ENCODE data around the gene LY9. TPM values are rescaled to one million over a fixed set of nuclear protein-coding genes. Genes with fewer than 3 reads are reported as not detected.

Gene LY9
- total RNA-seq, 1 donor from 2014 or later, result 4.7 TPM

- no peaks in the 10 kb centered on the region for H3K27me3 ChIP-seq
- intact Hi-C loops (cut with DNase I), result no loop called here
- no peak overlapping the region for H3K4me3 ChIP-seq
- H3K36me3 ChIP-seq, result no peaks in the 10 kb centered on the region
- TF ChIP-seq POLR2AphosphoS5 (IDR thresholded peaks at IDR 0.05; ENCODE audit: insufficient read depth in 1 of 2, low read depth in 1 of 2), result no peak
- TF ChIP-seq CTCF (IDR thresholded peaks at IDR 0.05), result no peak
- TF ChIP-seq POLR2A (IDR thresholded peaks at IDR 0.05), result no peak
- H3K27ac ChIP-seq, result no peak overlapping the region
- no peak for DNase-seq (ENCODE audit: extremely low spot score in 2 of 2)
- H3K4me1 ChIP-seq, result no peaks in the 10 kb centered on the region
- no peaks in the 10 kb centered on the region for H3K9me3 ChIP-seq
Observed at GRCh38 chr1:160806109-160806665, 10.2 kb downstream of the LY9 start.

GRCh38 chr1:160806784-160807183 is 10.8 kb downstream of the LY9 start:
- H3K4me3 ChIP-seq, result no peak overlapping the region
- TF ChIP-seq POLR2AphosphoS5 (IDR thresholded peaks at IDR 0.05; ENCODE audit: insufficient read depth in 1 of 2, low read depth in 1 of 2), result no peak
- TF ChIP-seq CTCF (IDR thresholded peaks at IDR 0.05), result no peak
- no peak for TF ChIP-seq POLR2A (IDR thresholded peaks at IDR 0.05)

DNA sequence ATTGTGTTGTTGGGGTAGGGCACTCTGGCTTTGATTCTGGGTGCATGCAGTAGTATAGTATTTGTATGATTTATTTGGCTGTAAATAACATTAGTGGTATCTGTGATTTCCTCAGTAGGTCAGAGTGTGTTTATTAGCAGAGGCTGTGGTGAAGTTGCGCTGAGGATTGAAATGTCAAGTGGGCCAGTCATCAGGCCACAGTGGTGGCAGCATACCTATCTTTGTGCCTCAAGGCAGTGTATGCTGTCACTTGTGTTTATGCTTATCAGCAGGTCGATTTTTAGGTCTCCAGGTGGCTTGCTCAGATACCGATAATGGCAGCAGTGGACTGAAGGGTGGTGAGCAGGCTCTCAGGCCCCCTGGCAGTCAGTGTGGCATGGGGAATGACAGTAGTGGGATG is 11.3 kb downstream of the LY9 start:
- intact Hi-C loops (cut with DNase I), result no loop called here
- Histone ChIP-seq H3K27ac (no peak overlapping the region), H3K4me3 (no peak overlapping the region), H3K36me3 (no peaks in the 10 kb centered on the region), H3K9me3 (no peaks in the 10 kb centered on the region), H3K4me1 (no peaks in the 10 kb centered on the region), H3K27me3 (no peaks in the 10 kb centered on the region)
- no peak for TF ChIP-seq POLR2AphosphoS5 (IDR thresholded peaks at IDR 0.05; ENCODE audit: insufficient read depth in 1 of 2, low read depth in 1 of 2)
- TF ChIP-seq POLR2A (IDR thresholded peaks at IDR 0.05), result no peak
- no peak for DNase-seq (ENCODE audit: extremely low spot score in 2 of 2)

More at GRCh38 chr1:160806784-160807183, 10.8 kb downstream of the LY9 start:
- no peak overlapping the region for H3K27ac ChIP-seq
- no peaks in the 10 kb centered on the region for H3K4me1 ChIP-seq
- DNase-seq (ENCODE audit: extremely low spot score in 2 of 2), result no peak
- no peaks in the 10 kb centered on the region for H3K27me3 ChIP-seq
- intact Hi-C loops (cut with DNase I), result no loop called here
- H3K36me3 ChIP-seq, result no peaks in the 10 kb centered on the region
- H3K9me3 ChIP-seq, result no peaks in the 10 kb centered on the region

DNA sequence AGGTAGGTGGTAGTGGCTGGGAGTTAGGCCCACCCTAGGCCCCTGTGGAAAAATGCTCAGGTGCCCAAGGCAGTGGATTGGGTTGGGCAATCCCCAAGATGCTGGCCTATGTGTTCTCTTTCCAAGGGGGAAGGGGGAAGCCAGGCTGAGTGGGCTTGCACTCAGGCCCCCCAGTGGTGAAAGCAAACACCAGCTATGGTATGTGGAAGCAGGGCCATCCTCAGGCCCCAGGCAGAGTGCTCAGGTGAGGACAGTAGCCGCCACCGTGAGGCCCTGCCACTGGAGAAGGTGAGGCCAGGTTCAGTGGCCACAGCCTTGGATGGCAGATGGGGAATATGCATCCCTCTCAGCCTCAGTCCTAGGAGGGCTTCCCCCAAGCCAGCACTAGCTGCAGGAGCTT is 11.8 kb downstream of the LY9 start:
- no peak for DNase-seq (ENCODE audit: extremely low spot score in 2 of 2)
- Histone ChIP-seq H3K4me3 (no peak overlapping the region), H3K27me3 (no peaks in the 10 kb centered on the region), H3K27ac (no peak overlapping the region), H3K9me3 (no peaks in the 10 kb centered on the region), H3K4me1 (no peaks in the 10 kb centered on the region), H3K36me3 (no peaks in the 10 kb centered on the region)
- intact Hi-C loops (cut with DNase I), result no loop called here
- no peak for TF ChIP-seq CTCF (IDR thresholded peaks at IDR 0.05)
- TF ChIP-seq POLR2AphosphoS5 (IDR thresholded peaks at IDR 0.05; ENCODE audit: insufficient read depth in 1 of 2, low read depth in 1 of 2), result no peak
- TF ChIP-seq POLR2A (IDR thresholded peaks at IDR 0.05), result no peak

GRCh38 chr1:160808289-160808688 is 12.3 kb downstream of the LY9 start:
- H3K4me3 ChIP-seq, result no peak overlapping the region
- H3K36me3 ChIP-seq, result no peaks in the 10 kb centered on the region
- DNase-seq (ENCODE audit: extremely low spot score in 2 of 2), result no peak
- TF ChIP-seq POLR2AphosphoS5 (IDR thresholded peaks at IDR 0.05; ENCODE audit: insufficient read depth in 1 of 2, low read depth in 1 of 2), result no peak
- no peak for TF ChIP-seq CTCF (IDR thresholded peaks at IDR 0.05)
- TF ChIP-seq POLR2A (IDR thresholded peaks at IDR 0.05), result no peak
- no peaks in the 10 kb centered on the region for H3K4me1 ChIP-seq
- no peaks in the 10 kb centered on the region for H3K9me3 ChIP-seq
- no peaks in the 10 kb centered on the region for H3K27me3 ChIP-seq
- H3K27ac ChIP-seq, result no peak overlapping the region
- intact Hi-C loops (cut with DNase I), result no loop called here
